PC-9 (cell line): ENCODE measurements around the gene CBLL1. TPM values are rescaled to one million over a fixed set of nuclear protein-coding genes. Genes with fewer than 3 reads are reported as not detected.

Experiments
- BruUV-seq: library from RNA; stranded (reverse); fragments of 400-500 nt; replicated peaks from 2 replicates; lab custom pipeline; 2021; lab: Mats Ljungman, UMichigan
- CTCF ChIA-PET: fragments of 300-600 bp; sonication (Branson Sonifier 250); formaldehyde crosslinking; loops from one replicate; lab custom pipeline; 2022; ENCODE audit warnings: antibody characterized with exemption; lab: Charles Lee
- POLR2A ChIA-PET: fragments of 300-600 bp; sonication (Branson Sonifier 250); formaldehyde crosslinking; loops from one replicate; lab custom pipeline; 2022; ENCODE audit warnings: antibody characterized with exemption; ENCODE audit not compliant: unreplicated experiment; lab: Charles Lee
- DNase-seq, 2 experiments: peaks; one replicate each; pipeline versions ENCODE4 v3.0.0 to v3.0.0-alpha.2; 2015 to 2022; ENCODE audit warnings: mixed read lengths in 1 of 2
- H2AFZ ChIP-seq: fragments of 200-600 bp; sonication (generic); 2 replicates; pipeline ENCODE4 v1.8.1; 2017; ENCODE audit warnings: antibody characterized with exemption
- H3F3A ChIP-seq: fragments of 200-600 bp; sonication (generic); 2 replicates; pipeline ENCODE4 v1.8.1; 2017; ENCODE audit warnings: antibody characterized with exemption, mild to moderate bottlenecking, low read depth; ENCODE audit not compliant: insufficient read depth
- H3K27ac ChIP-seq: fragments of 200-600 bp; sonication (generic); 2 replicates; pipeline ENCODE4 v1.6.1; 2016; ENCODE audit warnings: mixed run types
- H3K27me3 ChIP-seq: fragments of 200-600 bp; sonication (generic); 2 replicates; pipeline ENCODE4 v1.6.1; 2016; ENCODE audit warnings: low read depth, mixed run types; ENCODE audit not compliant: insufficient read depth
- H3K36me3 ChIP-seq: fragments of 200-600 bp; sonication (generic); 2 replicates; pipeline ENCODE4 v1.6.1; 2016; ENCODE audit warnings: low read depth, mixed run types
- H3K4me1 ChIP-seq: fragments of 200-600 bp; sonication (generic); replicated peaks from 2 replicates; pipeline ENCODE4 v1.6.1; 2016; ENCODE audit warnings: mixed run types; ENCODE audit not compliant: insufficient read depth
- H3K4me2 ChIP-seq: fragments of 200-600 bp; sonication (generic); 2 replicates; pipeline ENCODE4 v1.6.1; 2017; ENCODE audit warnings: mixed run types
- H3K4me3 ChIP-seq: fragments of 200-600 bp; sonication (generic); 2 replicates; pipeline ENCODE4 v1.6.1; 2016; ENCODE audit warnings: mixed run types
- H3K79me2 ChIP-seq: fragments of 200-600 bp; sonication (generic); 2 replicates; pipeline ENCODE4 v1.6.1; 2017; ENCODE audit warnings: low read depth, mixed run types
- H3K9me2 ChIP-seq: fragments of 200-600 bp; sonication (generic); 2 replicates; pipeline ENCODE4 v1.8.1; 2017; ENCODE audit warnings: mild to moderate bottlenecking; ENCODE audit not compliant: insufficient read depth
- H3K9me3 ChIP-seq: fragments of 200-600 bp; sonication (generic); 2 replicates; pipeline ENCODE4 v1.8.1; 2016; ENCODE audit warnings: low read depth; ENCODE audit not compliant: insufficient read depth
- H4K20me1 ChIP-seq: fragments of 200-600 bp; sonication (generic); 2 replicates; pipeline ENCODE4 v1.8.1; 2017; ENCODE audit not compliant: insufficient read depth
- EZH2 ChIP-seq: fragments of 200-600 bp; sonication (generic); IDR thresholded peaks from 2 replicates; pipeline ENCODE4 v1.8.0; 2017; ENCODE audit warnings: antibody characterized with exemption, low read depth
- intact Hi-C: fragments of 100-400 bp; cut with micrococcal nuclease; formaldehyde crosslinking; loops from one replicate; pipeline ENCODE4 v1.10.0; 2022; ENCODE audit not compliant: unreplicated experiment
- total RNA-seq: library from RNA; stranded (reverse); gene quantifications from 2 replicates; pipeline ENCODE4 v1.2.3, GENCODE V29; 2021
- TF ChIP-seq, protein P1 (sequence below): fragments of 200-600 bp; sonication (generic); conservative IDR thresholded peaks from 2 replicates; pipeline ENCODE4 v1.6.1; 2017; ENCODE audit warnings: mixed run types, antibody characterized with exemption, mild to moderate bottlenecking, moderate library complexity

Gene CBLL1
- total RNA-seq, 1 experiment from 2014 or later, result 31.3 TPM

GRCh38 chr7:107728276-107728675 lies 15.7 kb upstream of the CBLL1 start:
- H3F3A ChIP-seq, result no peaks in the 10 kb centered on the region
- TF ChIP-seq EZH2, result no peak
- TF ChIP-seq, protein P1, sequence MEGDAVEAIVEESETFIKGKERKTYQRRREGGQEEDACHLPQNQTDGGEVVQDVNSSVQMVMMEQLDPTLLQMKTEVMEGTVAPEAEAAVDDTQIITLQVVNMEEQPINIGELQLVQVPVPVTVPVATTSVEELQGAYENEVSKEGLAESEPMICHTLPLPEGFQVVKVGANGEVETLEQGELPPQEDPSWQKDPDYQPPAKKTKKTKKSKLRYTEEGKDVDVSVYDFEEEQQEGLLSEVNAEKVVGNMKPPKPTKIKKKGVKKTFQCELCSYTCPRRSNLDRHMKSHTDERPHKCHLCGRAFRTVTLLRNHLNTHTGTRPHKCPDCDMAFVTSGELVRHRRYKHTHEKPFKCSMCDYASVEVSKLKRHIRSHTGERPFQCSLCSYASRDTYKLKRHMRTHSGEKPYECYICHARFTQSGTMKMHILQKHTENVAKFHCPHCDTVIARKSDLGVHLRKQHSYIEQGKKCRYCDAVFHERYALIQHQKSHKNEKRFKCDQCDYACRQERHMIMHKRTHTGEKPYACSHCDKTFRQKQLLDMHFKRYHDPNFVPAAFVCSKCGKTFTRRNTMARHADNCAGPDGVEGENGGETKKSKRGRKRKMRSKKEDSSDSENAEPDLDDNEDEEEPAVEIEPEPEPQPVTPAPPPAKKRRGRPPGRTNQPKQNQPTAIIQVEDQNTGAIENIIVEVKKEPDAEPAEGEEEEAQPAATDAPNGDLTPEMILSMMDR, result no peak
- CTCF ChIA-PET, result interaction anchor here (0.9 to 1.0 kb wide), 2 partner anchors 151 to 264 kb away, joined by 5 read pairs; no protein-coding TSS in a partner anchor

GRCh38 chr7:107742678-107743566 lies 1.0 kb upstream of the CBLL1 start:
- H3K27me3 ChIP-seq, result no peaks in the 10 kb centered on the region
- peaks cover 27% of the 10 kb centered on the region for H4K20me1 ChIP-seq
- peak overlapping the region; percentile 88 for H3K27ac ChIP-seq
- 0 out of 2 replicates have a peak, but pooled peaks cover 3% of the 10 kb centered on the region for H3K36me3 ChIP-seq
- ChIA-PET POLR2A (interaction anchor here (0.6 to 0.8 kb wide), 7 partner anchors 136 to 574 kb away, joined by 3 to 15 read pairs (median 4); partner anchors contain the start of genes DLD and HBP1), CTCF (interaction anchor here (0.6 to 2.2 kb wide), 6 partner anchors 16 to 403 kb away, joined by 3 to 24 read pairs (median 11); no protein-coding TSS in a partner anchor)
- TF ChIP-seq, protein P1, result peak; percentile 58; the same call in 1 of the 2 replicates
- TF ChIP-seq EZH2, result no peak
- DNase-seq, result peak in 1 of 2 experiments; percentile 64
- peaks cover 40% of the 10 kb centered on the region for H3K79me2 ChIP-seq
- H3K4me2 ChIP-seq, result peak overlapping the region; percentile 100
- intact Hi-C loops, result loop anchor here (1.0 to 10.0 kb wide), 5 partner anchors 132 to 752 kb away; partner anchors contain the start of gene BCAP29
- peaks cover 24% of the 10 kb centered on the region for H3K4me1 ChIP-seq
- peaks cover 12% of the 10 kb centered on the region; the same call in 1 of the 2 replicates for H3F3A ChIP-seq
- BruUV-seq, result no TSS peak
- peak overlapping the region; percentile 94 for H2AFZ ChIP-seq
- peak overlapping the region; percentile 72 for H3K4me3 ChIP-seq
- H3K9me3 ChIP-seq, result no peaks in the 10 kb centered on the region
- no peaks in the 10 kb centered on the region for H3K9me2 ChIP-seq

More at GRCh38 chr7:107728276-107728675, 15.7 kb upstream of the CBLL1 start:
- Histone ChIP-seq H4K20me1 (no peaks in the 10 kb centered on the region), H3K4me1 (no peaks in the 10 kb centered on the region), H3K27ac (no peak overlapping the region), H3K4me2 (no peak overlapping the region), H3K79me2 (no peaks in the 10 kb centered on the region), H3K36me3 (no peaks in the 10 kb centered on the region), H3K27me3 (no peaks in the 10 kb centered on the region), H2AFZ (no peak overlapping the region), H3K4me3 (no peak overlapping the region), H3K9me2 (no peaks in the 10 kb centered on the region), H3K9me3 (no peaks in the 10 kb centered on the region)
- DNase-seq, result no peak
- POLR2A ChIA-PET, result no interaction called here
- BruUV-seq, result no TSS peak
- intact Hi-C loops, result loop anchor here (5.0 to 10.0 kb wide), 3 partner anchors 781 to 1553 kb away; no protein-coding TSS in a partner anchor

DNA sequence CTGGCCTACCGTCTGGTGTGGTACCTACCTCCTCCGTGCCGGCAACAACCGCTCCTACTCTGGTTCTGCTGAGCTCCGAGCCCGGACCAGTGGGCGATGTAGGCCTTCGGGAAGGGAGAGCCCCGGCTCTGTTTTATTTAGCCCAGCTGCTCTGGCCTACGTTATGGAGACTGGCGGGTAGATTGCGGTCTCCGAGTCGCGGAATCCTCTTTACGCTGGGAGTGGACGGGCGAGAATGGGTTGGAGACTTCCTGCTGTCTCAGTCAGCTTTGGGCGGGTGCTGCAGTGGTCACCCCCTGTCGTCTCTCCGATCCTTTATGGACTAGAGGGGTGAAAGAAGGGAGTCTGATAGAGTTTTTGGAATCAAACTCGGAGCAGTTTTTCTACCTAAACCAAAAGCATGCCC lies 406 bp downstream of the CBLL1 start:
- CTCF ChIA-PET, result interaction anchor here (1.7 to 2.2 kb wide), 3 partner anchors 131 to 281 kb away, joined by 10 to 16 read pairs (median 12); no protein-coding TSS in a partner anchor
- Histone ChIP-seq H3K4me1 (peaks cover 24% of the 10 kb centered on the region), H3K27me3 (no peaks in the 10 kb centered on the region), H3K9me2 (no peaks in the 10 kb centered on the region), H3K4me3 (peak overlapping the region; percentile 72), H3F3A (peaks cover 12% of the 10 kb centered on the region; the same call in 1 of the 2 replicates), H3K36me3 (0 out of 2 replicates have a peak, but pooled peaks cover 14% of the 10 kb centered on the region), H3K79me2 (peaks cover 51% of the 10 kb centered on the region), H3K4me2 (peak overlapping the region; percentile 100), H3K9me3 (no peaks in the 10 kb centered on the region), H3K27ac (peak overlapping the region; percentile 88), H4K20me1 (peaks cover 37% of the 10 kb centered on the region), H2AFZ (peak overlapping the region; percentile 94)
- TF ChIP-seq, protein P1, result no peak
- no peak for TF ChIP-seq EZH2
- no peak for DNase-seq
- POLR2A ChIA-PET, result interaction anchor here (0.6 kb wide), 1 partner anchor 386 kb away, joined by 3 read pairs; no protein-coding TSS in a partner anchor
- intact Hi-C loops, result loop anchor here (1.0 to 10.0 kb wide), 4 partner anchors 238 to 750 kb away; no protein-coding TSS in a partner anchor
- TSS peak; percentile 65 for BruUV-seq
